ENCODE data around the gene ZCCHC7. TPM values are rescaled to one million over a fixed set of nuclear protein-coding genes. Genes with fewer than 3 reads are reported as not detected.

Gene ZCCHC7
- total RNA-seq, 1 experiment from 2014 or later, result 31.2 TPM

DNA sequence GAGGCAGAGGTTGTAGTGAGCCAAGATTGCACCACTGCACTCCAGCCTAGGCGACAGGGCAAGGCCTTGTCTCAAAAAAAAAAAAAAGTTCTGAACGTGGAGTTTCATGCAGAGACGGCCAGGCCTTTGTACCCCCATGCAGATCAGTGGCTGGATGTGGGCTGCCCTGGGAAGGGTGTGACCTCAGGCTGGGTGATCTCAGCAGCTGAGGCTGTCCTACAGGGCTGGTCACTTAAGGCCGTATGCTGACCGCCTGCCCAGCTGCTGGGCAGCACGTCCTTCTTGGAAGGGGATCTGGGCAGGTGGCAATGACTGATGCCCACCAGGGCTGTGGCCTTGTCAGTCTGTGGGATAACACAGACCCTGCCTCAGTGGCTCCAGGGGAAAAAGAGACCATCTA, 264.9 kb downstream of the ZCCHC7 start:
- POLR2A ChIA-PET, result no interaction called here

More for the DNA sequence above, 264.9 kb downstream of the ZCCHC7 start:
- RAD21 ChIA-PET (ENCODE audit: low non-redundant PET in 1 of 2, low total read pairs in 2 of 2, uncharacterized antibody in 2 of 2, unreplicated experiment in 2 of 2), result no interaction called here
- ATAC-seq, result no peak
- H3K27me3 ChIP-seq (ENCODE audit: insufficient read depth, low read length), result no peaks in the 10 kb centered on the region
- no peak overlapping the region for H3K4me3 ChIP-seq (replicated peaks in 1 of 2; ENCODE audit: low read depth in 1 of 2, low read length in 2 of 2)
- DNase-seq (ENCODE audit: low read depth, low spot score), result no peak
- H3K79me2 ChIP-seq (ENCODE audit: insufficient read depth, low read length), result no peaks in the 10 kb centered on the region
- no peak overlapping the region for H3K9ac ChIP-seq (ENCODE audit: low read length)
- peaks cover 0 to 5% of the 10 kb centered on the region in 2 experiments; a peak in 1 of 4 replicates for H3K4me1 ChIP-seq (ENCODE audit: control insufficient read depth in 1 of 2, insufficient read depth in 2 of 2, low read length in 2 of 2)
- H3K9me2 ChIP-seq (ENCODE audit: insufficient read depth), result no peaks in the 10 kb centered on the region
- no peaks in the 10 kb centered on the region for H4K20me1 ChIP-seq (ENCODE audit: insufficient read depth)
- H3K4me2 ChIP-seq (ENCODE audit: low read length), result no peak overlapping the region
- CTCF ChIA-PET, result interaction anchor here (0.8 kb wide), 1 partner anchor 390 kb away, joined by 3 read pairs; no protein-coding TSS in a partner anchor
- no peaks in the 10 kb centered on the region; a peak in 1 of 4 replicates for H3K9me3 ChIP-seq (ENCODE audit: control insufficient read depth in 1 of 2, insufficient read depth in 1 of 2, low read depth in 1 of 2, low read length in 2 of 2)
- TF ChIP-seq SIN3A (IDR thresholded peaks at IDR 0.05; ENCODE audit: low read depth), result no peak
- TF ChIP-seq, protein P1, sequence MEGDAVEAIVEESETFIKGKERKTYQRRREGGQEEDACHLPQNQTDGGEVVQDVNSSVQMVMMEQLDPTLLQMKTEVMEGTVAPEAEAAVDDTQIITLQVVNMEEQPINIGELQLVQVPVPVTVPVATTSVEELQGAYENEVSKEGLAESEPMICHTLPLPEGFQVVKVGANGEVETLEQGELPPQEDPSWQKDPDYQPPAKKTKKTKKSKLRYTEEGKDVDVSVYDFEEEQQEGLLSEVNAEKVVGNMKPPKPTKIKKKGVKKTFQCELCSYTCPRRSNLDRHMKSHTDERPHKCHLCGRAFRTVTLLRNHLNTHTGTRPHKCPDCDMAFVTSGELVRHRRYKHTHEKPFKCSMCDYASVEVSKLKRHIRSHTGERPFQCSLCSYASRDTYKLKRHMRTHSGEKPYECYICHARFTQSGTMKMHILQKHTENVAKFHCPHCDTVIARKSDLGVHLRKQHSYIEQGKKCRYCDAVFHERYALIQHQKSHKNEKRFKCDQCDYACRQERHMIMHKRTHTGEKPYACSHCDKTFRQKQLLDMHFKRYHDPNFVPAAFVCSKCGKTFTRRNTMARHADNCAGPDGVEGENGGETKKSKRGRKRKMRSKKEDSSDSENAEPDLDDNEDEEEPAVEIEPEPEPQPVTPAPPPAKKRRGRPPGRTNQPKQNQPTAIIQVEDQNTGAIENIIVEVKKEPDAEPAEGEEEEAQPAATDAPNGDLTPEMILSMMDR (IDR thresholded peaks at IDR 0.05 in 2 of 3, conservative IDR thresholded peaks at IDR 0.05 in 1 of 3; ENCODE audit: borderline replicate concordance in 1 of 3, insufficient read depth in 1 of 3, low read depth in 2 of 3, low read length in 2 of 3), result no peak
- TF ChIP-seq, protein P2, sequence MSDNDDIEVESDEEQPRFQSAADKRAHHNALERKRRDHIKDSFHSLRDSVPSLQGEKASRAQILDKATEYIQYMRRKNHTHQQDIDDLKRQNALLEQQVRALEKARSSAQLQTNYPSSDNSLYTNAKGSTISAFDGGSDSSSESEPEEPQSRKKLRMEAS (IDR thresholded peaks at IDR 0.05), result no peak
- TF ChIP-seq EGR1 (IDR thresholded peaks at IDR 0.05; ENCODE audit: low read depth), result no peak
- no peak for TF ChIP-seq CEBPB (IDR thresholded peaks at IDR 0.05; ENCODE audit: low read depth)
- TF ChIP-seq, protein P3, sequence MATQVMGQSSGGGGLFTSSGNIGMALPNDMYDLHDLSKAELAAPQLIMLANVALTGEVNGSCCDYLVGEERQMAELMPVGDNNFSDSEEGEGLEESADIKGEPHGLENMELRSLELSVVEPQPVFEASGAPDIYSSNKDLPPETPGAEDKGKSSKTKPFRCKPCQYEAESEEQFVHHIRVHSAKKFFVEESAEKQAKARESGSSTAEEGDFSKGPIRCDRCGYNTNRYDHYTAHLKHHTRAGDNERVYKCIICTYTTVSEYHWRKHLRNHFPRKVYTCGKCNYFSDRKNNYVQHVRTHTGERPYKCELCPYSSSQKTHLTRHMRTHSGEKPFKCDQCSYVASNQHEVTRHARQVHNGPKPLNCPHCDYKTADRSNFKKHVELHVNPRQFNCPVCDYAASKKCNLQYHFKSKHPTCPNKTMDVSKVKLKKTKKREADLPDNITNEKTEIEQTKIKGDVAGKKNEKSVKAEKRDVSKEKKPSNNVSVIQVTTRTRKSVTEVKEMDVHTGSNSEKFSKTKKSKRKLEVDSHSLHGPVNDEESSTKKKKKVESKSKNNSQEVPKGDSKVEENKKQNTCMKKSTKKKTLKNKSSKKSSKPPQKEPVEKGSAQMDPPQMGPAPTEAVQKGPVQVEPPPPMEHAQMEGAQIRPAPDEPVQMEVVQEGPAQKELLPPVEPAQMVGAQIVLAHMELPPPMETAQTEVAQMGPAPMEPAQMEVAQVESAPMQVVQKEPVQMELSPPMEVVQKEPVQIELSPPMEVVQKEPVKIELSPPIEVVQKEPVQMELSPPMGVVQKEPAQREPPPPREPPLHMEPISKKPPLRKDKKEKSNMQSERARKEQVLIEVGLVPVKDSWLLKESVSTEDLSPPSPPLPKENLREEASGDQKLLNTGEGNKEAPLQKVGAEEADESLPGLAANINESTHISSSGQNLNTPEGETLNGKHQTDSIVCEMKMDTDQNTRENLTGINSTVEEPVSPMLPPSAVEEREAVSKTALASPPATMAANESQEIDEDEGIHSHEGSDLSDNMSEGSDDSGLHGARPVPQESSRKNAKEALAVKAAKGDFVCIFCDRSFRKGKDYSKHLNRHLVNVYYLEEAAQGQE (IDR thresholded peaks at IDR 0.05; ENCODE audit: low read depth), result no peak
- no peaks in the 10 kb centered on the region for H3K36me3 ChIP-seq (ENCODE audit: control insufficient read depth in 1 of 2, insufficient read depth in 2 of 2, low read length in 2 of 2)
- intact Hi-C loops (cut with micrococcal nuclease), result no loop called here
- H2AFZ ChIP-seq (ENCODE audit: low read depth, low read length, poor library complexity, severe bottlenecking), result no peak overlapping the region
- H3K27ac ChIP-seq (ENCODE audit: low read depth, low read length), result no peak overlapping the region
- BruUV-seq (replicated peaks), result no TSS peak

Measured in HCT116 (cell line).